Neural crest cell (in vitro differentiated cells): ENCODE results near the gene PRKD2. TPM values are rescaled to one million over a fixed set of nuclear protein-coding genes. Genes with fewer than 3 reads are reported as not detected.
A peak's percentile ranks its signal among the peaks of the same experiment; 100 is the strongest.

ENCODE experiments used
- DNase-seq: peaks from one replicate; pipeline ENCODE4 v3.0.0; 2021; ENCODE audit warnings: low read depth, mixed read lengths, low spot score
- H3K27ac Mint-ChIP-seq: one replicate; pipeline ENCODE4 v1.8.0; 2021; ENCODE audit warnings: mild to moderate bottlenecking, mixed read lengths; ENCODE audit not compliant: unreplicated experiment
- H3K27me3 Mint-ChIP-seq: 2 replicates; pipeline ENCODE4 v1.8.0; 2021; ENCODE audit warnings: low read depth, mild to moderate bottlenecking, mixed read lengths
- H3K36me3 Mint-ChIP-seq: 2 replicates; pipeline ENCODE4 v1.8.0; 2021; ENCODE audit warnings: low read depth, mild to moderate bottlenecking, mixed read lengths
- H3K4me1 Mint-ChIP-seq: 2 replicates; pipeline ENCODE4 v1.8.0; 2021; ENCODE audit warnings: mixed read lengths
- H3K4me3 Mint-ChIP-seq: one replicate; pipeline ENCODE4 v1.8.0; 2021; ENCODE audit warnings: mild to moderate bottlenecking, mixed read lengths
- H3K9me3 Mint-ChIP-seq: 2 replicates; pipeline ENCODE4 v1.8.0; 2021; ENCODE audit warnings: mixed read lengths
- total RNA-seq: library from RNA; stranded (reverse); gene quantifications from 2 replicates; pipeline ENCODE4 v1.2.1, GENCODE V29; 2021
- TF ChIP-seq, protein P1 (sequence below): fragments of 200-600 bp; sonication (generic); conservative IDR thresholded peaks from 2 replicates; pipeline ENCODE4 v1.5.0; 2021; ENCODE audit warnings: antibody characterized with exemption, mild to moderate bottlenecking

PRKD2 gene
- total RNA-seq, 1 donor from 2014 or later: 55.5 TPM

DNA sequence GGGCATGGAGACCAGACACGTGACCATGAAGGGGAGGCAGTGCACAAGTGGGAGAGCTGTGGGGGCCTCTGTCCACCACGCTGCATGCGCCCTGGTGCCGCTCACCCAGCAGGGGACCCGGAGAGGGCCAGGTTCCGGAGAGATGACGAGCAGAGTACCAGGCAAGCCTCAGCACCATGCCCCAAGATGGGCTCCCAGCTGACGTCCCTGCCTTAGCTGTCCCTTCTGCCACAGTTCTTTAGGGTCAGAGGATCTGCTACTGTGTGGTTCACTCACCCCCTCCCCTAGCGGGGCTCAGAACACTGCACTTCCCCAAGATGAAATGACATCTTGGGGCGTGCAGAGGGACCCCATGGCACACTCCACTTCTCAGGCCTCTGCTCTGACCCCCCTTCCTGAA is 9.6 kb upstream of the PRKD2 start:
- H3K9me3 Mint-ChIP-seq: no peaks in the 10 kb centered on the region
- H3K27me3 Mint-ChIP-seq: no peaks in the 10 kb centered on the region
- peaks cover 7% of the 10 kb centered on the region for H3K4me1 Mint-ChIP-seq
- TF ChIP-seq, protein P1, sequence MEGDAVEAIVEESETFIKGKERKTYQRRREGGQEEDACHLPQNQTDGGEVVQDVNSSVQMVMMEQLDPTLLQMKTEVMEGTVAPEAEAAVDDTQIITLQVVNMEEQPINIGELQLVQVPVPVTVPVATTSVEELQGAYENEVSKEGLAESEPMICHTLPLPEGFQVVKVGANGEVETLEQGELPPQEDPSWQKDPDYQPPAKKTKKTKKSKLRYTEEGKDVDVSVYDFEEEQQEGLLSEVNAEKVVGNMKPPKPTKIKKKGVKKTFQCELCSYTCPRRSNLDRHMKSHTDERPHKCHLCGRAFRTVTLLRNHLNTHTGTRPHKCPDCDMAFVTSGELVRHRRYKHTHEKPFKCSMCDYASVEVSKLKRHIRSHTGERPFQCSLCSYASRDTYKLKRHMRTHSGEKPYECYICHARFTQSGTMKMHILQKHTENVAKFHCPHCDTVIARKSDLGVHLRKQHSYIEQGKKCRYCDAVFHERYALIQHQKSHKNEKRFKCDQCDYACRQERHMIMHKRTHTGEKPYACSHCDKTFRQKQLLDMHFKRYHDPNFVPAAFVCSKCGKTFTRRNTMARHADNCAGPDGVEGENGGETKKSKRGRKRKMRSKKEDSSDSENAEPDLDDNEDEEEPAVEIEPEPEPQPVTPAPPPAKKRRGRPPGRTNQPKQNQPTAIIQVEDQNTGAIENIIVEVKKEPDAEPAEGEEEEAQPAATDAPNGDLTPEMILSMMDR: no peak
- DNase-seq: no peak
- H3K36me3 Mint-ChIP-seq: peaks cover 11% of the 10 kb centered on the region
- H3K27ac Mint-ChIP-seq: no peak overlapping the region
- no peak overlapping the region for H3K4me3 Mint-ChIP-seq

DNA sequence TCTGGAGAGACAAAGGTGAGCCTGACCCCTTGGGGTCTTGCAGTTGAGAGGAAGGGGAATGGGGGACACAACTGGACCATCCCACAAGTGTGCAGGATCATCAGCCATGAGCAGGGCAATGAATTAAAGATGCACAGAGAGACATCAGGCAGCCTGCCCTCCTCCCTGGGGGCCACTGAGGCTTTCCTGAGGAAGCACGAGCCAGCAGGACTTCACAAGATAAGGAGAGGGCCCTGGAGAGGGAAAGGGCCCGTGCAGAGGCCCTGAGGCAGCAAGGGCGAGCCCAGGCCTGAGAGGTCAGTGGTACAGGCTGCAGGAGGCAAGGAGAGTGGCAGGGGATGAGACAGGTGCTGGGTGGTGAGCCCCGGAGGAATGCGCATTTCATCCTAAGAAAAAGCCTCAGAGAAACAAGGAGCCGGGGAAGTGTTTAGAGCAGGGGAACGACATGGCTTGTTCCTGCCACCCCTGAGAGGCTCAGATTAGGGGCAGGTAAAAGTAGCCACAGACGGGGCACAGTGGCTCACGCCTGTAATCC is 9.0 kb upstream of the PRKD2 start:
- no peaks in the 10 kb centered on the region for H3K27me3 Mint-ChIP-seq
- DNase-seq: no peak
- H3K27ac Mint-ChIP-seq: no peak overlapping the region
- H3K36me3 Mint-ChIP-seq: peaks cover 10% of the 10 kb centered on the region
- H3K9me3 Mint-ChIP-seq: no peaks in the 10 kb centered on the region
- H3K4me3 Mint-ChIP-seq: no peak overlapping the region
- TF ChIP-seq, protein P1: no peak
- H3K4me1 Mint-ChIP-seq: peaks cover 7% of the 10 kb centered on the region

DNA sequence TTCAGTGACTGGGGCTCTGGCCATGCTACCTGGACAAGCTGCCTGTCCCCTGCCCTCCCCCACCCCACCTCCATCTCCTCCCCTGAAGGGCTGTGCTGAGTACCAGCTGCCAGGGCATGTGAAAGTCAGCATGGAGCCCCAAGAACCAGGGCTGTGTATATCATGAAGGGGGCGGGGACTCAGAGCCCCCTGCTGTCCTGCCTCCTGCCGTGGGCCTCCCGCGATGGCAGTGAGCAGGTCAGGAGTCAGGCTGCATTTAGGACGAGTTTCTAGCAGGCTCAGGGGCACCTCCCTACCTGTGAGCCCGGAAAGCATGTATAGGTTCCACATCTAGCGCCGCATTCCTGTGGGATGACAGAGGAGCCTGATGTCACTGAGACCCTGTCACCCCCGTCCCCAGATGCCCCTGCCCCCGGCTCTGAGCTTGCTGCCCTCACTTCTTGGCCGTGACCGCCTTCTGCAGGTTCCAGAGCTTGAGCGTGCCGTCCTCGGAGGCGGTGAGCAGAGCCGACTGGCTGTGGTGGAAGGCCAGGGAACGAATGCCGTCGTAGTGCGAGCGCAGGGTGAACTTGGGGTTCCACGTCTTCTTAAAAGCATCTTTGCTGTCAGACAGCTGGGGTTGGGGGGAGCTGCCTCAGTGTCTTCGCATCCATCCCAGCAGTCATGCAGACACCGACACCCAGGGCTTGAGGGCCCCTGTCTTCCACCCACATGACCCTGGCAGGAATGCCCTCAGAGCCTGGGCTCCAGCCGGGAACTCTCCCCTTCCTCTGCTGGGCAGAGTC is 8.3 kb upstream of the PRKD2 start:
- peaks cover 8% of the 10 kb centered on the region for H3K36me3 Mint-ChIP-seq
- no peaks in the 10 kb centered on the region for H3K9me3 Mint-ChIP-seq

DNA sequence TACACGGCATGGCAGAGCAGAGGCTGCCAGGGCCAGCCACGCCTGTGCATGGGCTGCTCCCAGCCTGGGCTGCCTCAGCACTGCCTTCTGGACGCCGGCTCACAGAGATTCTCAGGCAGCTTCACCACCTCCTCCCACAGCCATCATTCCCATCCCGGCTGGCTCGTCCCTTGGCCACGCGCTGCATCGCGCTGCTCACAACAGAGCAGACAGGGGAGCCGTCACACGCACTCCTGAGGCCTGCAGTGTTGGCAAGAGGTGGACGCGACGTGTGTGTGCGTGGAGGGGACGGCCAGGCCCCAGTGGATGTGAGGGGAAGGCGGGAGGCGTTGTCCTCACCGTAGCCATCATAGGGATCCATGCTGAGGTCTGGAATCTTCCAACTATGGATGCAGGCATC is 7.6 kb upstream of the PRKD2 start:
- peaks cover 8% of the 10 kb centered on the region for H3K36me3 Mint-ChIP-seq

More for the DNA sequence above, 8.3 kb upstream of the PRKD2 start:
- Mint-ChIP-seq H3K4me1 (peaks cover 7% of the 10 kb centered on the region), H3K4me3 (no peak overlapping the region), H3K27ac (peak overlapping the region; percentile 50), H3K27me3 (no peaks in the 10 kb centered on the region)
- TF ChIP-seq, protein P1: no peak
- no peak for DNase-seq

DNA sequence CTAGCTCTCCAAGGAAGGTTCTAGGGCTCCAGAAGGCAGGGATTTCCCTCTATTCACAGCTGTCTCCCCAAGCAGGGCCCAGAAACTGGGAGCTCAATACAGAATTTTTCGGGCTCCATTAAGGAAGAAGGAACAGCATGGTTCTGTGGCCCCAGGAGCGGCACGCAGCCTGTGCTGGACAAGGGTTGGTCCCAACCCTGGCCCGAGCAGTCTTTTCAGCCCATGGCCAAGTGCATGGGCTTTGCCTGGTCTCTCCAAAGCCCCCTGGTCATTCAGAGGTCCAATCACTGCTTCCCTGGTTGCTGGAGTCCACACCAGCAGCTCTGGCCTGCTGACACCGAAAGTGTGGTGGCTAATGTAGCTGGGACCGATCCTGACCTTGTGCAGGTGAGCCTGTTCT is 6.6 kb upstream of the PRKD2 start:
- Mint-ChIP-seq H3K4me1 (no peaks in the 10 kb centered on the region), H3K27ac (no peak overlapping the region), H3K27me3 (no peaks in the 10 kb centered on the region), H3K36me3 (peaks cover 6% of the 10 kb centered on the region), H3K9me3 (no peaks in the 10 kb centered on the region), H3K4me3 (no peak overlapping the region)
- TF ChIP-seq, protein P1: no peak
- DNase-seq: no peak

More for the DNA sequence above, 7.6 kb upstream of the PRKD2 start:
- no peak for DNase-seq
- no peak overlapping the region for H3K27ac Mint-ChIP-seq
- H3K4me1 Mint-ChIP-seq: peaks cover 7% of the 10 kb centered on the region
- H3K4me3 Mint-ChIP-seq: no peak overlapping the region
- H3K27me3 Mint-ChIP-seq: no peaks in the 10 kb centered on the region
- no peaks in the 10 kb centered on the region for H3K9me3 Mint-ChIP-seq
- TF ChIP-seq, protein P1: no peak
